K562 (cell line): ENCODE data around the gene FAM174C. TPM values are rescaled to one million over a fixed set of nuclear protein-coding genes. Genes with fewer than 3 reads are reported as not detected.
A peak's percentile ranks its signal among the peaks of the same experiment; 100 is the strongest.

Experiments
- ATF1 ChIP-seq, 2 experiments: fragments of 450-650 bp in 1 of 2; IDR thresholded peaks; 2 replicates each; pipeline ENCODE4 v1.6.1; 2016; ENCODE audit warnings: missing compliant biosample characterization in 1 of 2, missing genetic modification characterization in 1 of 2
- CREB3L1 ChIP-seq: fragments of 450-650 bp; IDR thresholded peaks from 2 replicates; pipeline ENCODE4 v1.6.1; 2014; ENCODE audit warnings: low read depth, mild to moderate bottlenecking, moderate library complexity, borderline replicate concordance
- EP400 ChIP-seq: fragments of 450-650 bp; IDR thresholded peaks from 2 replicates; pipeline ENCODE4 v1.6.1; 2017; ENCODE audit warnings: antibody characterized with exemption, mild to moderate bottlenecking, moderate library complexity
- ERF ChIP-seq: fragments of 450-650 bp; formaldehyde crosslinking; IDR thresholded peaks from 2 replicates; pipeline ENCODE4 v1.4.0; 2020; ENCODE audit warnings: mild to moderate bottlenecking, mixed read lengths
- GABPA ChIP-seq: fragments of 200-800 bp; sonication (Bioruptor generic); conservative IDR thresholded peaks from 2 replicates; pipeline ENCODE4 v1.6.1; 2016; ENCODE audit warnings: low read depth, missing genetic modification characterization, missing compliant biosample characterization
- GABPB1 ChIP-seq: sonication (generic); formaldehyde crosslinking; IDR thresholded peaks from 2 replicates; pipeline ENCODE4 v1.8.0; 2022; ENCODE audit warnings: mild to moderate bottlenecking, missing genetic modification reagents
- HDAC1 ChIP-seq, 2 experiments: fragments of 450-650 bp; IDR thresholded peaks; 2 replicates each; pipeline ENCODE4 v1.6.1; 2016 to 2017; ENCODE audit warnings: inconsistent platforms in 1 of 2, mild to moderate bottlenecking in 1 of 2, moderate library complexity in 1 of 2
- HIVEP1 ChIP-seq: fragments of 250-450 bp; sonication (Bioruptor Pico); IDR thresholded peaks from 2 replicates; pipeline ENCODE4 v1.4.0; 2020; ENCODE audit warnings: mild to moderate bottlenecking
- HMBOX1 ChIP-seq: sonication (generic); IDR thresholded peaks from 2 replicates; pipeline ENCODE4 v1.6.1; 2016
- JUND ChIP-seq, 2 experiments: IDR thresholded peaks; 2 replicates in 1 of 2; 3 replicates in 1 of 2; pipeline ENCODE4 v1.6.1; 2011; ENCODE audit warnings: borderline replicate concordance in 2 of 2, low read depth in 2 of 2, low read length in 2 of 2, improper control_type of control experiment in 1 of 2, missing biosample characterization in 1 of 2, missing genetic modification characterization in 1 of 2, missing genetic modification reagents in 1 of 2
- NELFE ChIP-seq: IDR thresholded peaks from 2 replicates; pipeline ENCODE4 v1.6.1; 2011; ENCODE audit warnings: mild to moderate bottlenecking; ENCODE audit not compliant: insufficient read depth, insufficient read length
- POLR2AphosphoS5 ChIP-seq: IDR thresholded peaks from 2 replicates; pipeline ENCODE4 v1.6.1; 2011; ENCODE audit warnings: mild to moderate bottlenecking, low read depth, low read length, moderate library complexity; ENCODE audit not compliant: control insufficient read depth, insufficient read depth
- SMAD4 ChIP-seq: fragments of 250-450 bp; sonication (Bioruptor Pico); conservative IDR thresholded peaks from 2 replicates; pipeline ENCODE4 v1.8.0; 2021; ENCODE audit warnings: inconsistent platforms, mild to moderate bottlenecking, moderate library complexity
- XRCC4 ChIP-seq: IDR thresholded peaks from one replicate; pipeline ENCODE4 v1.6.1; 2011; ENCODE audit not compliant: insufficient read depth, insufficient read length; ENCODE audit errors: extremely low read depth
- YBX1 ChIP-seq: fragments of 450-650 bp; IDR thresholded peaks from 2 replicates; pipeline ENCODE4 v1.7.1; 2016; ENCODE audit warnings: mild to moderate bottlenecking
- ZBTB11 ChIP-seq, 3 experiments: fragments of 200-800 bp in 1 of 3; fragments of 250-450 bp in 1 of 3; fragments of 450-650 bp in 1 of 3; sonication (Bioruptor Pico) in 1 of 3; sonication (Bioruptor generic) in 1 of 3; formaldehyde crosslinking in 1 of 3; IDR thresholded peaks; 2 replicates each; pipeline versions ENCODE4 v1.6.1 to v1.8.0; 2016 to 2022; ENCODE audit warnings: mild to moderate bottlenecking in 2 of 3, missing genetic modification characterization in 2 of 3, missing compliant biosample characterization in 1 of 3, moderate library complexity in 1 of 3
- ZC3H4 ChIP-seq: sonication (generic); formaldehyde crosslinking; IDR thresholded peaks from 2 replicates; pipeline ENCODE4 v1.9.0; 2021; ENCODE audit warnings: missing genetic modification reagents, borderline replicate concordance
- ZFX ChIP-seq: sonication (generic); formaldehyde crosslinking; IDR thresholded peaks from 2 replicates; pipeline ENCODE4 v1.8.0; 2022; ENCODE audit warnings: mild to moderate bottlenecking, missing genetic modification reagents, moderate library complexity
- ZNF133 ChIP-seq: fragments of 250-450 bp; sonication (Bioruptor Pico); IDR thresholded peaks from 2 replicates; pipeline ENCODE4 v1.4.0; 2020; ENCODE audit warnings: mild to moderate bottlenecking
- ZNF175 ChIP-seq: fragments of 200-800 bp; sonication (Bioruptor generic); IDR thresholded peaks from 2 replicates; pipeline ENCODE4 v1.6.1; 2016; ENCODE audit warnings: low read depth, mild to moderate bottlenecking, missing genetic modification characterization, missing compliant biosample characterization
- polyA plus RNA-seq, 8 experiments: library from polyadenylated mRNA; depleted of rRNA in 4 of 8; stranded (reverse) in 5 of 8; unstranded in 3 of 8; fragments of >200 nt; fragmentation: Nextera tagmentation in 2 of 8; fragmentation: Illumina TruSeq in 1 of 8; extraction: Ambion mirVana in 2 of 8; extraction: Trizol in 1 of 8; gene quantifications; 2 replicates each; pipeline versions ENCODE4 v1.2.1 to v1.2.3, GENCODE V29; 2011 to 2014; ENCODE audit warnings: inconsistent platforms in 1 of 8, missing spikeins in 1 of 8
- total RNA-seq, 7 experiments: library from RNA; depleted of rRNA in 6 of 7; stranded (reverse); fragments of >200 nt in 6 of 7; fragmentation: Illumina TruSeq in 2 of 7; extraction: Trizol in 2 of 7; gene quantifications; 2 replicates each; pipeline versions ENCODE4 v1.2.1 to v1.2.3, GENCODE V29; 2011 to 2021; ENCODE audit warnings: low replicate concordance in 1 of 7

Gene FAM174C
- total and polyA plus RNA-seq, 9 of the 15 experiments (the other 6 are each of a cell fraction or from before 2014, with no cell fraction given), result 0.66 to 89.6 (median 20.3) TPM

- TF ChIP-seq ERF (CRISPR knock-in tag), result no peak; the same call in 1 of the 2 replicates
- no peak for TF ChIP-seq NELFE
- TF ChIP-seq EP400, result peak; percentile 68
- TF ChIP-seq JUND (IDR thresholded peaks at IDR 0.05; ENCODE audit: borderline replicate concordance, low read depth, low read length), result peak; percentile 63
- TF ChIP-seq JUND (tag; IDR thresholded peaks at IDR 0.05; ENCODE audit: borderline replicate concordance, low read depth, low read length), result peak; percentile 28; the same call in 1 of the 3 replicates
- peak; percentile 40; the same call in 1 of the 2 replicates for TF ChIP-seq GABPB1 (CRISPR knock-in tag)
- no peak for TF ChIP-seq ATF1 (CRISPR knock-in tag; IDR thresholded peaks at IDR 0.05)
- TF ChIP-seq ATF1 (tag; IDR thresholded peaks at IDR 0.05), result peak; percentile 40; the same call in 1 of the 2 replicates
- no peak for TF ChIP-seq YBX1
- TF ChIP-seq XRCC4, result no peak
- peak; percentile 69 for TF ChIP-seq ZFX (CRISPR knock-in tag)
- peak; percentile 64; the same call in 1 of the 2 replicates for TF ChIP-seq ZC3H4 (CRISPR knock-in tag)
- 0 out of 2 replicates have a peak, but pooled peaks have one; percentile 55 for TF ChIP-seq HIVEP1 (CRISPR knock-in tag)
- peak in 1 of 3 experiments; percentile 73; a peak in 1 of 6 replicates for TF ChIP-seq ZBTB11 (CRISPR knock-in tag; IDR thresholded peaks at IDR 0.05)
- TF ChIP-seq HDAC1 (IDR thresholded peaks at IDR 0.05), result peak in 1 of 2 experiments; percentile 56; a peak in 1 of 4 replicates
- no peak for TF ChIP-seq HMBOX1
- TF ChIP-seq ZNF175 (CRISPR knock-in tag), result no peak
- TF ChIP-seq GABPA (tag), result peak; percentile 8; the same call in 1 of the 2 replicates
- no peak for TF ChIP-seq ZNF133 (CRISPR knock-in tag)
- peak; percentile 40; the same call in 1 of the 2 replicates for TF ChIP-seq POLR2AphosphoS5
- TF ChIP-seq SMAD4 (CRISPR knock-in tag), result peak; percentile 78
- TF ChIP-seq CREB3L1, result no peak
These were observed 23.8 kb upstream of the FAM174C start (continued) for GRCh38 chr19:1251330-1252220.
